GM12878 (cell line): ENCODE measurements around the gene ILKAP. TPM values are rescaled to one million over a fixed set of nuclear protein-coding genes. Genes with fewer than 3 reads are reported as not detected.

Experiments used
- ATAC-seq: fragments of 200-7000 bp; cut with Tn5 transposase; 3 replicates; pipeline ENCODE4 v1.9.1; 2020; ENCODE audit warnings: mild to moderate bottlenecking, moderate library complexity
- BruUV-seq: library from RNA; stranded (reverse); fragments of 400-500 nt; replicated peaks from 2 replicates; lab custom pipeline; 2021; lab: Mats Ljungman, UMichigan
- CTCF ChIA-PET: fragments of 300-600 bp; sonication (Branson Sonifier 250); formaldehyde crosslinking; extraction: SDS; loops from one replicate; lab custom pipeline; 2021; ENCODE audit warnings: inconsistent platforms; lab: Yijun Ruan, JAX
- POLR2A ChIA-PET: fragments of 350-600 bp; formaldehyde crosslinking; extraction: SDS; loops from one replicate; lab custom pipeline; 2021; ENCODE audit warnings: inconsistent platforms; lab: Charles Lee
- RAD21 ChIA-PET: fragments of 300-600 bp; sonication (Branson Sonifier 250); formaldehyde crosslinking; loops from one replicate; lab custom pipeline; 2023; ENCODE audit warnings: antibody characterized with exemption; ENCODE audit not compliant: unreplicated experiment; lab: Charles Lee
- SMC1A ChIA-PET: fragments of 300-600 bp; sonication (Branson Sonifier 250); formaldehyde crosslinking; loops from one replicate; lab custom pipeline; 2023; ENCODE audit not compliant: unreplicated experiment, uncharacterized antibody; lab: Charles Lee
- DNase-seq: peaks from one replicate; pipeline ENCODE4 v3.0.0-alpha.2; 2011; ENCODE audit warnings: low read depth, low spot score
- FAIRE-seq: peaks from 3 replicates; lab custom pipeline; 2011; peaks lifted over from hg19 to GRCh38; lab: Jason Lieb, UNC
- H2AFZ ChIP-seq: 2 replicates; pipeline ENCODE4 v1.6.0; 2011; ENCODE audit warnings: low read depth, low read length, control low read depth; ENCODE audit not compliant: control insufficient read depth
- H3K27ac ChIP-seq: 2 replicates; pipeline ENCODE4 v1.5.1; 2011; ENCODE audit warnings: control low read depth; ENCODE audit not compliant: control insufficient read depth, insufficient read depth
- H3K27me3 ChIP-seq, 2 experiments: replicated peaks in 1 of 2; 2 replicates each; pipeline versions ENCODE4 v1.6.0 to v1.6.1; 2011; ENCODE audit warnings: low read length in 1 of 2; ENCODE audit not compliant: control insufficient read depth in 2 of 2, insufficient read depth in 2 of 2
- H3K36me3 ChIP-seq, 2 experiments: 2 replicates each; pipeline ENCODE4 v1.5.1; 2011; ENCODE audit warnings: low read length in 1 of 2; ENCODE audit not compliant: control insufficient read depth in 2 of 2, insufficient read depth in 2 of 2
- H3K4me1 ChIP-seq: 2 replicates; pipeline ENCODE4 v1.6.1; 2011; ENCODE audit warnings: mild to moderate bottlenecking, low read length, moderate library complexity, mixed read lengths; ENCODE audit not compliant: control insufficient read depth, insufficient read depth
- H3K4me2 ChIP-seq: 2 replicates; pipeline ENCODE4 v1.6.0; 2011; ENCODE audit warnings: control low read depth; ENCODE audit not compliant: control insufficient read depth, insufficient read depth
- H3K4me3 ChIP-seq: fragments of 200-600 bp; sonication (generic); 2 replicates; pipeline ENCODE4 v1.5.1; 2016
- H3K79me2 ChIP-seq: 2 replicates; pipeline ENCODE4 v1.6.0; 2011; ENCODE audit warnings: low read length; ENCODE audit not compliant: control insufficient read depth, insufficient read depth
- H3K9ac ChIP-seq: 2 replicates; pipeline ENCODE4 v1.8.0; 2011; ENCODE audit warnings: low read length, control low read depth, mixed read lengths; ENCODE audit not compliant: control insufficient read depth, insufficient read depth
- H3K9me3 ChIP-seq: replicated peaks from 3 replicates; pipeline ENCODE4 v1.5.1; 2011; ENCODE audit warnings: mild to moderate bottlenecking, low read length; ENCODE audit not compliant: control insufficient read depth, insufficient read depth
- H4K20me1 ChIP-seq: 2 replicates; pipeline ENCODE4 v1.6.0; 2011; ENCODE audit not compliant: control insufficient read depth, insufficient read depth
- ATF7 ChIP-seq: fragments of 450-650 bp; IDR thresholded peaks from 2 replicates; pipeline ENCODE4 v1.6.1; 2016; ENCODE audit warnings: low read depth, mild to moderate bottlenecking
- CHD4 ChIP-seq: fragments of 200-600 bp; sonication (generic); IDR thresholded peaks from 2 replicates; pipeline ENCODE4 v1.6.1; 2016; ENCODE audit warnings: mild to moderate bottlenecking
- CTCF ChIP-seq, 3 experiments: IDR thresholded peaks in 2 of 3; conservative IDR thresholded peaks in 1 of 3; 2 replicates each; pipeline ENCODE4 v1.5.1; 2011; ENCODE audit warnings: low read depth in 3 of 3, low read length in 3 of 3, mild to moderate bottlenecking in 3 of 3, control low read depth in 2 of 3, moderate library complexity in 2 of 3, inconsistent platforms in 1 of 3, mixed read lengths in 1 of 3; ENCODE audit not compliant: control insufficient read depth in 2 of 3, insufficient read depth in 1 of 3; ENCODE audit errors: extremely low read depth in 1 of 3
- CUX1 ChIP-seq: IDR thresholded peaks from 2 replicates; pipeline ENCODE4 v1.6.1; 2012; ENCODE audit warnings: improper control_type of control experiment, low read depth, low read length; ENCODE audit not compliant: insufficient replicate concordance
- GABPA ChIP-seq: IDR thresholded peaks from 2 replicates; pipeline ENCODE4 v1.6.1; 2014; ENCODE audit warnings: antibody characterized with exemption, low read depth, mild to moderate bottlenecking, inconsistent platforms
- HDAC2 ChIP-seq: fragments of 200-600 bp; sonication (generic); IDR thresholded peaks from 2 replicates; pipeline ENCODE4 v1.6.1; 2017
- MEF2A ChIP-seq: IDR thresholded peaks from 2 replicates; pipeline ENCODE4 v1.6.1; 2011; ENCODE audit warnings: low read depth, mild to moderate bottlenecking, low read length, moderate library complexity; ENCODE audit not compliant: insufficient read depth
- RFX5 ChIP-seq: IDR thresholded peaks from 2 replicates; pipeline ENCODE4 v1.6.1; 2011; ENCODE audit warnings: low read depth, low read length, improper control_type of control experiment
- SREBF2 ChIP-seq: IDR thresholded peaks from 2 replicates; pipeline ENCODE4 v1.6.1; 2012; ENCODE audit warnings: mild to moderate bottlenecking, low read length
- SRF ChIP-seq, 2 experiments: IDR thresholded peaks; 2 replicates each; pipeline ENCODE4 v1.6.1; 2011; ENCODE audit warnings: low read depth in 2 of 2, low read length in 2 of 2, mild to moderate bottlenecking in 1 of 2, moderate library complexity in 1 of 2
- ZZZ3 ChIP-seq: IDR thresholded peaks from 2 replicates; pipeline ENCODE4 v1.6.1; 2011; ENCODE audit warnings: low read depth; ENCODE audit not compliant: control insufficient read depth, insufficient read length
- WGBS: methylation state at CpG from one replicate; pipeline ENCODE4 v1.1.6; 2016; ENCODE audit warnings: low lambda C conversion rate; ENCODE audit not compliant: insufficient replicate concordance, insufficient coverage; ENCODE audit errors: missing lambda C conversion rate; 5-methylcytosine and 5-hydroxymethylcytosine counted together
- in situ Hi-C: fragments of 300-500 bp; cut with MboI; formaldehyde crosslinking; loops from 9 replicates; pipeline ENCODE4 v1.14.3; 2018; ENCODE audit warnings: mixed read lengths
- intact Hi-C: fragments of 100-400 bp; cut with micrococcal nuclease; formaldehyde crosslinking; loops from one replicate; pipeline ENCODE4 v1.14.2; 2022; ENCODE audit not compliant: unreplicated experiment
- polyA plus RNA-seq, 11 experiments: library from polyadenylated mRNA; depleted of rRNA in 4 of 11; unstranded in 6 of 11; stranded (reverse) in 5 of 11; fragments of >200 nt; fragmentation: Nextera tagmentation in 4 of 11; fragmentation: Illumina TruSeq in 1 of 11; extraction: Ambion mirVana in 4 of 11; extraction: Trizol in 1 of 11; gene quantifications; 1 replicate in 1 of 11; 2 replicates in 10 of 11; pipeline versions ENCODE4 v1.2.1 to v1.2.3, GENCODE V29; 2011 to 2016; ENCODE audit warnings: inconsistent platforms in 2 of 11, missing spikeins in 2 of 11, low read depth in 1 of 11
- total RNA-seq, 4 experiments: library from RNA; depleted of rRNA in 3 of 4; stranded (reverse); fragments of >200 nt in 3 of 4; fragmentation: Illumina TruSeq in 1 of 4; extraction: Trizol in 1 of 4; gene quantifications; 2 replicates each; pipeline versions ENCODE4 v1.2.1 to v1.2.3, GENCODE V29; 2013 to 2021

Gene ILKAP
- total and polyA plus RNA-seq, 10 of the 15 experiments (the other 5 are each of a cell fraction or from before 2014, with no cell fraction given) = 4.2 to 65.3 (median 37.3) TPM

DNA sequence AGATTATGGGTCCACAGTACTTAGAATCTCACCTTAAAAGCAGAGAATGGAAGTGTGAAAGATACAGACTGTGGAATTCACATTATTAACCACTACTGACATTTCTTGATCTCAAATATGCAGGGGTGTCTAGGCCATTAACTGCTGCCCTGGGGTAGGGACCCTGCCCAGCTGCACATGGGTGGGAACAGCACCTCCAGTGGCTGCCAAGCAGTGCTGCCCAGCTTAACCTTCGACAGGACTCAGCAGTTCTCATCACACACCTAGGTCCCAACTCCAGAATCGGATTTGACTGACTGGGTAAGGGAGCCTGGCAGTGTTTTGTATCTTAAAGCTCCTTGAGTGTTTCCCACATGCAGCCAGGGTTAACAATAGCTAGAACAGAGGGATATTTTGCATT, 29.8 kb downstream of the ILKAP start:
- Histone ChIP-seq H4K20me1 (no peaks in the 10 kb centered on the region; the same call in 1 of the 2 replicates), H3K9me3 (no peaks in the 10 kb centered on the region), H3K4me1 (no peaks in the 10 kb centered on the region), H3K27me3 (no peaks in the 10 kb centered on the region), H2AFZ (no peak overlapping the region), H3K4me2 (no peak overlapping the region), H3K36me3 (peaks cover 8 to 40% of the 10 kb centered on the region in 2 experiments), H3K9ac (no peak overlapping the region), H3K4me3 (no peak overlapping the region), H3K79me2 (no peaks in the 10 kb centered on the region), H3K27ac (no peak overlapping the region)
- intact Hi-C loops (no loop called here), in situ Hi-C loops (no loop called here)
- TF ChIP-seq GABPA (no peak), CTCF (IDR thresholded peaks at IDR 0.05 in 2 of 3, conservative IDR thresholded peaks at IDR 0.05 in 1 of 3; ENCODE audit: control insufficient read depth in 2 of 3, extremely low read depth in 1 of 3, insufficient read depth in 1 of 3, low read depth in 3 of 3, low read length in 3 of 3) (peak in 2 of 3 experiments; percentile 27 to 32; a peak in 3 of 6 replicates)
- no peak for DNase-seq
- whole genome bisulfite sequencing = 96% methylated on average over 2 of the region's 2 CpGs
- no peak for FAIRE-seq
- CTCF ChIA-PET = no interaction called here
- POLR2A ChIA-PET = no interaction called here
- SMC1A ChIA-PET = no interaction called here
- RAD21 ChIA-PET = no interaction called here
- BruUV-seq = no TSS peak
- ATAC-seq = peak; percentile 55

GRCh38 chr2:238172439-238172838, 31.1 kb downstream of the ILKAP start:
- Histone ChIP-seq H3K4me2 (no peak overlapping the region), H4K20me1 (no peaks in the 10 kb centered on the region; the same call in 1 of the 2 replicates), H3K79me2 (no peaks in the 10 kb centered on the region), H3K9ac (no peak overlapping the region), H3K4me1 (no peaks in the 10 kb centered on the region), H3K27ac (no peak overlapping the region), H3K4me3 (no peak overlapping the region), H3K36me3 (peaks cover 10 to 30% of the 10 kb centered on the region in 2 experiments), H2AFZ (no peak overlapping the region), H3K27me3 (no peaks in the 10 kb centered on the region), H3K9me3 (no peaks in the 10 kb centered on the region)
- intact Hi-C loops = no loop called here
- DNase-seq = no peak
- SMC1A ChIA-PET = no interaction called here
- RAD21 ChIA-PET = no interaction called here
- 96% methylated on average over 14 of the region's 14 CpGs for WGBS
- in situ Hi-C loops = no loop called here
- FAIRE-seq = no peak
- CTCF ChIA-PET = interaction anchor here (0.7 kb wide), 1 partner anchor 88 kb away, joined by 3 read pairs; no protein-coding TSS in a partner anchor
- ATAC-seq = no peak
- POLR2A ChIA-PET = no interaction called here
- BruUV-seq = no TSS peak
- TF ChIP-seq SRF (IDR thresholded peaks at IDR 0.05; ENCODE audit: low read depth in 2 of 2, low read length in 2 of 2) (no peak), ZZZ3 (no peak), SREBF2 (no peak), CHD4 (no peak), MEF2A (no peak), RFX5 (no peak), HDAC2 (no peak), CUX1 (no peak), ATF7 (no peak)
